Measurements from ENCODE around the gene ENOX1. TPM values are rescaled to one million over a fixed set of nuclear protein-coding genes. Genes with fewer than 3 reads are reported as not detected.
A peak's percentile ranks its signal among the peaks of the same experiment; 100 is the strongest.

Gene ENOX1
- total and polyA plus RNA-seq, 4 donors = 0.33 to 7.7 (median 1.1) TPM

GRCh38 chr13:43725460-43725859, 61.3 kb downstream of the ENOX1 start:
- H3K4me3 ChIP-seq = no peak overlapping the region
- no peak for ATAC-seq (ENCODE audit: insufficient read depth, low FRiP score)
- H3K9me3 ChIP-seq (ENCODE audit: control insufficient read depth in 4 of 4, insufficient read depth in 3 of 4, low read length in 3 of 4) = no peaks in the 10 kb centered on the region
- no peak overlapping the region for H3K9ac ChIP-seq (ENCODE audit: insufficient read depth in 1 of 2, low read length in 2 of 2)
- H3K27me3 ChIP-seq (ENCODE audit: control insufficient read depth in 3 of 3, insufficient read depth in 3 of 3, low read length in 2 of 3) = no peaks in the 10 kb centered on the region
- H3K27ac ChIP-seq (ENCODE audit: low read depth in 1 of 2, low read length in 1 of 2) = no peak overlapping the region
- TF ChIP-seq CTCF (IDR thresholded peaks at IDR 0.05; ENCODE audit: control extremely low read depth, extremely low read depth) = no peak
- no peaks in the 10 kb centered on the region for H3K36me3 ChIP-seq (ENCODE audit: control insufficient read depth in 4 of 4, insufficient read depth in 4 of 4, low read length in 4 of 4)
- H3K4me1 ChIP-seq (ENCODE audit: control insufficient read depth in 5 of 5, insufficient read depth in 5 of 5, low read length in 5 of 5) = peaks cover 0 to 22% (median 0%) of the 10 kb centered on the region in 5 donors
- WGBS, 2 donors = 79 to 88% methylated on average over 6 of the region's 6 CpGs
- DNase-seq = no peak

DNA sequence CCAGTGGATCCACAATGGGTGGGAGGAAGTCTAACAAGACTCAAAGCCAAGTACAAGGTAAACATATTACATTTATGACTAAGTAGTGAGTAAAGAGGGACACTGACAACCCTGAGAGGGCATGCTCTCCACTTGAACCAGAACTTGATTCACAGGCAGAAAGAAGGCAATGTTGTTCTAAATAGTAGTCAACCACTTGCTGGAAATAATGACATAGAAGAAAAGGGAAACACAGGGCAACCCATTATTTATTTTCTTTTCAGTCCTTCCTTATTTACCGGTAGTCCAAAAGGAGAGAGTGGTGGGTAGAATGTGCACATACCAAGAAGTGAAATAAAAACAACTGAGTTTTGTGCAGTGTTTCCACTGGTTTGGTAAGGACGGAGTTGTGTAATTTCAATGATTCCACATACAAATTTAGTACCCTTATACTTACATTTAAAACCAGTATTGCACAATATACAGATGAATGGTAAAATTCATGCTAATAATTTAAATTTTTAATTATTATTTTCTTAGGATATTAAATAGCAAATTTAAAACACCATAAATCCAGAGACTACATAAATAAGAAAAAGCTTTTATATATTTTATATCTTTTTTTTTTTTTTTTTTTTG, 65.9 kb downstream of the ENOX1 start:
- TF ChIP-seq CTCF (IDR thresholded peaks at IDR 0.05; ENCODE audit: control extremely low read depth, extremely low read depth) = no peak
- Histone ChIP-seq H3K4me1 (ENCODE audit: control insufficient read depth in 5 of 5, insufficient read depth in 5 of 5, low read length in 5 of 5) (no peaks in the 10 kb centered on the region), H3K27me3 (ENCODE audit: control insufficient read depth in 3 of 3, insufficient read depth in 3 of 3, low read length in 2 of 3) (no peaks in the 10 kb centered on the region), H3K36me3 (ENCODE audit: control insufficient read depth in 4 of 4, insufficient read depth in 4 of 4, low read length in 4 of 4) (no peaks in the 10 kb centered on the region), H3K27ac (ENCODE audit: low read depth in 1 of 2, low read length in 1 of 2) (no peak overlapping the region), H3K9me3 (ENCODE audit: control insufficient read depth in 4 of 4, insufficient read depth in 3 of 4, low read length in 3 of 4) (no peaks in the 10 kb centered on the region), H3K4me3 (no peak overlapping the region), H3K9ac (ENCODE audit: insufficient read depth in 1 of 2, low read length in 2 of 2) (no peak overlapping the region)
- 41% methylated on average over 2 of the region's 2 CpGs for WGBS, 2 donors
- DNase-seq (no peak), ATAC-seq (ENCODE audit: insufficient read depth, low FRiP score) (no peak)

- Histone ChIP-seq H3K4me3 (no peak overlapping the region), H3K27me3 (ENCODE audit: control insufficient read depth in 3 of 3, insufficient read depth in 3 of 3, low read length in 2 of 3) (no peaks in the 10 kb centered on the region), H3K27ac (ENCODE audit: low read depth in 1 of 2, low read length in 1 of 2) (peak overlapping the region in 1 of 2 donors; percentile 74), H3K36me3 (ENCODE audit: control insufficient read depth in 4 of 4, insufficient read depth in 4 of 4, low read length in 4 of 4) (no peaks in the 10 kb centered on the region), H3K4me1 (ENCODE audit: control insufficient read depth in 5 of 5, insufficient read depth in 5 of 5, low read length in 5 of 5) (peaks cover 0 to 14% (median 8%) of the 10 kb centered on the region in 5 donors), H3K9ac (ENCODE audit: insufficient read depth in 1 of 2, low read length in 2 of 2) (no peak overlapping the region), H3K9me3 (ENCODE audit: control insufficient read depth in 4 of 4, insufficient read depth in 3 of 4, low read length in 3 of 4) (no peaks in the 10 kb centered on the region)
- DNase-seq (peak in 2 of 3 donors; percentile 50 to 73), ATAC-seq (ENCODE audit: insufficient read depth, low FRiP score) (peak; percentile 47)
- 60 to 75% methylated on average over 2 of the region's 2 CpGs for WGBS, 2 donors
- TF ChIP-seq CTCF (IDR thresholded peaks at IDR 0.05; ENCODE audit: control extremely low read depth, extremely low read depth) = no peak
Observed at GRCh38 chr13:43698758-43699157, 88.0 kb downstream of the ENOX1 start.

DNA sequence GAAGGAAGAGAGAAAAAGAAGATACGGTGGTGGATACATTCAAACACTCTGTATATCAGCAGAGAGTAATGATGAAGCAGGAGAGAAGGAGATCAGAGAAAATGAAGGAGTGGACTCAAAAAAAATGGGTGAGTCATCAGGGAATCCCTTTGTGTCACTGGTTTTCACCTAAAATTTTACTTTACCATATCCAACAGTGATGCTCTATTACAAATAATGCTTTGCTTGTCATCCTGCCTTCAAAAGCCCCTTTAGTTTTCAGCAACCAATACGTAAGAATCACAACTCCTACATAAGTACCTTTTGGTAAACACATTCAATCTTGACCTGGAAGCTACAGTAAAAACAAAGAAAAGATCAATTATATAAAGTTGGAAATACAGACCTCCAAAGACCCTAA, 88.8 kb downstream of the ENOX1 start:
- no peaks in the 10 kb centered on the region for H3K36me3 ChIP-seq (ENCODE audit: control insufficient read depth in 4 of 4, insufficient read depth in 4 of 4, low read length in 4 of 4)
- ATAC-seq (ENCODE audit: insufficient read depth, low FRiP score) (no peak), DNase-seq (no peak)
- H3K27ac ChIP-seq (ENCODE audit: low read depth in 1 of 2, low read length in 1 of 2) = no peak overlapping the region
- H3K4me3 ChIP-seq = no peak overlapping the region
- no peak overlapping the region for H3K9ac ChIP-seq (ENCODE audit: insufficient read depth in 1 of 2, low read length in 2 of 2)
- WGBS, 2 donors = 80 to 88% methylated on average over 2 of the region's 2 CpGs
- H3K27me3 ChIP-seq (ENCODE audit: control insufficient read depth in 3 of 3, insufficient read depth in 3 of 3, low read length in 2 of 3) = no peaks in the 10 kb centered on the region
- peaks cover 0 to 13% (median 8%) of the 10 kb centered on the region in 5 donors for H3K4me1 ChIP-seq (ENCODE audit: control insufficient read depth in 5 of 5, insufficient read depth in 5 of 5, low read length in 5 of 5)
- H3K9me3 ChIP-seq (ENCODE audit: control insufficient read depth in 4 of 4, insufficient read depth in 3 of 4, low read length in 3 of 4) = no peaks in the 10 kb centered on the region
- TF ChIP-seq CTCF (IDR thresholded peaks at IDR 0.05; ENCODE audit: control extremely low read depth, extremely low read depth) = no peak
